ENCODE measurements around the gene INPP5A.

INPP5A gene

GRCh38 chr10:132644527-132645246, 107.1 kb downstream of the INPP5A start:
- no peak overlapping the region for H3K4me3 ChIP-seq (ENCODE audit: low read length)
- TF ChIP-seq CTCF (conservative IDR thresholded peaks at IDR 0.05; ENCODE audit: low read depth, low read length) = no peak
- no peak for DNase-seq (ENCODE audit: low read depth)

- DNase-seq (ENCODE audit: low read depth) = no peak
- H3K4me3 ChIP-seq (ENCODE audit: low read length) = no peak overlapping the region
- no peak for TF ChIP-seq CTCF (conservative IDR thresholded peaks at IDR 0.05; ENCODE audit: low read depth, low read length)
These were observed 107.6 kb downstream of the INPP5A start for GRCh38 chr10:132645247-132645530.

GRCh38 chr10:132645630-132646442, 108.2 kb downstream of the INPP5A start:
- H3K4me3 ChIP-seq (ENCODE audit: low read length) = no peak overlapping the region
- no peak for DNase-seq (ENCODE audit: low read depth)
- TF ChIP-seq CTCF (conservative IDR thresholded peaks at IDR 0.05; ENCODE audit: low read depth, low read length) = no peak

- H3K4me3 ChIP-seq (ENCODE audit: low read length) = no peak overlapping the region
- no peak for DNase-seq (ENCODE audit: low read depth)
- TF ChIP-seq CTCF (conservative IDR thresholded peaks at IDR 0.05; ENCODE audit: low read depth, low read length) = no peak
These were observed 109.0 kb downstream of the INPP5A start for GRCh38 chr10:132646443-132647097.

- TF ChIP-seq CTCF (conservative IDR thresholded peaks at IDR 0.05; ENCODE audit: low read depth, low read length) = no peak
- no peak overlapping the region for H3K4me3 ChIP-seq (ENCODE audit: low read length)
These were observed 109.8 kb downstream of the INPP5A start for GRCh38 chr10:132647424-132647823.

GRCh38 chr10:132648072-132648850, 110.7 kb downstream of the INPP5A start:
- DNase-seq (ENCODE audit: low read depth) = no peak
- TF ChIP-seq CTCF (conservative IDR thresholded peaks at IDR 0.05; ENCODE audit: low read depth, low read length) = no peak
- H3K4me3 ChIP-seq (ENCODE audit: low read length) = no peak overlapping the region

More at GRCh38 chr10:132647424-132647823, 109.8 kb downstream of the INPP5A start:
- DNase-seq (ENCODE audit: low read depth) = no peak
